ENCODE data around the gene ARHGAP15.
A peak's percentile ranks its signal among the peaks of the same experiment; 100 is the strongest.

ARHGAP15 gene

GRCh38 chr2:143551971-143552650 is 422.9 kb downstream of the ARHGAP15 start:
- no peak for FAIRE-seq

GRCh38 chr2:143553261-143553660 is 424.0 kb downstream of the ARHGAP15 start:
- no peak for DNase-seq (ENCODE audit: insufficient read length, low spot score)
- FAIRE-seq, result no peak

More at GRCh38 chr2:143551971-143552650, 422.9 kb downstream of the ARHGAP15 start:
- DNase-seq (ENCODE audit: insufficient read length, low spot score), result peak; percentile 27

DNA sequence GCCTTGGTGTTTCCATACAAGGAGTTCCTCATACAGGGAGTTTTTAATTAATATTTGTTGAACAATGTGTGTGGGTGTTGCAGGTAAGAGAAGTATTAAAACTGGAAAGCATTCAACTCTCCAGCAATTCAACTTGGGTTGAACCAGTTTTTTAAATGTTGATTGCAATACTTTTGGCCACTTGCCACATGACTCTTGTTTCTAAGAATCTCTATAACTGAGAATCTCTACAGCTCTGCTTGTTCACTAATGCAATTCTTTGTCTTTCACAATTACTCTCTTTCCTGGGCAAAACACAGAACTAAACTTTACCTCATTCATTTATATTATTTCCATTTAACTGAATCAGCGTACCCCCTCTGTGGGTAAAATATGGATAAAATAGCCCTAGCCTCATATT is 429.4 kb downstream of the ARHGAP15 start:
- FAIRE-seq (no peak), DNase-seq (ENCODE audit: insufficient read length, low spot score) (no peak)

DNA sequence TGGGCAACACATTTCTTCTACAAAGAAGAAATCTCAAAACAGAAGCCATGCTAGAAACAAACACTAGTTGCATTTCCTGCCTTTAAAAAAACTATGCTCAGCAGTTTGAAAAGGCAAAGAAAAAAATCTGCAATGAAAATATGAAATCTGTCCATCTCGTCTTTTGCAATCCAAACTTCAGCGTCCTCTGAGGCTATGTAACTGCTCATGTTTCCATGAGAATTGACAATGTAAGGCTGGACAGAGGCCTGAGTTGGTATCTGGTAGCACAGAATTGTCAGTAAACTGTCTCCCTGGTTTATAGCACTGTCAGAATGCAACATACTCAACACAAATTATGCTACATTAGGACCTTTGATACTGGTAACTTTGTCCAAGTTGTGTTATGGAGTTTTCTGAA is 429.9 kb downstream of the ARHGAP15 start:
- no peak for DNase-seq (ENCODE audit: insufficient read length, low spot score)
- no peak for FAIRE-seq

DNA sequence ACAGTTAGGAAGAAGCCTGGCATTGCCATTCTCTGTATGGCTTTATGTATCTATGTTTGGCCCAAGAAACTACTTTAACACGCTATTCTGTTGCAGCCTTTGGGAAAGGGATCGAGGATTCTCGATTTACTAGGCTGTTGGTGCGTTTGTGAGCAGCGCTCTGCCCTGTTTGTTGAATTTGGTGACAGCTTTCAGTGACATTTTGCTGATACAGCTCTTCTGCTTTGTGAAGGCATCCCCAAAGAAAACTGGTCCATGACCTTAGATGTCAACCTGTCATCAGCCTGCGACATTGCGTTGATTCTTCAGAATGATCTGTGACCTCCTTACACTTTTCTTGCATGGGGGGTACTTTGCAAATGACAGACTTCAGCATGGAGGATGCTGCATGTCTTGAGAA is 431.5 kb downstream of the ARHGAP15 start:
- DNase-seq (ENCODE audit: insufficient read length, low spot score) (no peak), FAIRE-seq (no peak)

- DNase-seq (ENCODE audit: insufficient read length, low spot score) (no peak), FAIRE-seq (no peak)
Observed at GRCh38 chr2:143564419-143564818, 435.2 kb downstream of the ARHGAP15 start.

GRCh38 chr2:143571747-143572146 is 442.5 kb downstream of the ARHGAP15 start:
- DNase-seq (ENCODE audit: insufficient read length, low spot score), result no peak
- FAIRE-seq, result no peak

- FAIRE-seq (no peak), DNase-seq (ENCODE audit: insufficient read length, low spot score) (no peak)
Observed at GRCh38 chr2:143572421-143572820, 443.2 kb downstream of the ARHGAP15 start.

DNA sequence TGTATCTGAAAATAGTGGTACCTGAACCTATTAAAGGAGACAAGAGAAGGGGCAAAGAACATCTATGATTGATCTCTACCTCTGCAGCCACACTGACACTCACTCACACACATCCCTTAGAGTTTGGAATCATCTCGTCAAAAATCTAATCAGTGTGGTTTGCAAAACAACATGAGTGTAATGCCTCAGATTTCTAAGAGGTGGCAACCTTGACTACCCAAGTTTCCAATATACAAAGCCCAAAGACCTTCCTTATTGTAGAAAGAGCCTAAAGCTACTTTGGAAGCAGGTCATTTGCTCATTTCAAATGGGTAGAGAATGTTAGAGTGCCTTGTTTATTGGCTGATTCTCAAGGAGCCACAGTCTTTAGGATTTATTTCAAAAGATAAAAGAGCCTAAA is 444.9 kb downstream of the ARHGAP15 start:
- DNase-seq (ENCODE audit: insufficient read length, low spot score), result no peak

DNA sequence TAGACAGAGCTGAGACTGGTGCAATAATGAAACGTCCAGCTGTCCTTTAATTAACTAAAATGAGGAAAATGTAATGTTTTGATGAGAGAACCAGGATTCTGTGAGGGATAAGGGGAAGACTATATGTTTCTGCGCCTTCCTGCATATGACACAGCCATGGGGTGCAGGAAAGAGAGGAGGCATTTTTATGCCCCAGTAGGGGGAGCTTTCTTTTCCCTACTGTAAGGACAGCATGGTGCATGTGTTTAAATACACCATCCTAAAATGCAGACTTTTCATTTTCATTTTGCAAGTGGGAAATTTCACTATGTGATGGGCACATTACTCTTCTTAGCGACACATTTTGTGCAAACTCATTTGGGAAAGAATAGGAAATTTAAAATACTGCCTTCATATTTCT is 446.1 kb downstream of the ARHGAP15 start:
- FAIRE-seq, result no peak

More for the DNA sequence above, 444.9 kb downstream of the ARHGAP15 start:
- no peak for FAIRE-seq

DNA sequence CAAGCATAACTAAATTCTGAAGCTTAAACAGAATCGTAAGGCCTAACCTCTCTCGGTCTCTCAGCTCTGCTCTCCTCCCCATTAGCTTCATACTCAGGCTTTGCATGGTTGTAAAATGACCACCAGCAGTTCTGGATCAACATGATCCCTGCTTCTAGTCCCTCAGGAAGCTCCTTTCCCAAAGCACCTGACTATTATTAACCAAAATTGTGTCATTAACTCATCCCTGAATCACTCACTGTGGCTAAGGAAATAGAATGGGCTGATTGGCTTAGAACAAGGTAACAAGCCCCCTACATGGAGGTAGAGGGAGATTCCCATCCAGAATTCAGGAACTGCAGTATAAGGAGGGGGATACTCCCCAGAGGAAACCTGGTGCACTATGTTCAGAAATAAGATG is 448.3 kb downstream of the ARHGAP15 start:
- no peak for FAIRE-seq

More for the DNA sequence above, 446.1 kb downstream of the ARHGAP15 start:
- no peak for DNase-seq (ENCODE audit: insufficient read length, low spot score)

GRCh38 chr2:143579456-143579855 is 450.2 kb downstream of the ARHGAP15 start:
- no peak for DNase-seq (ENCODE audit: insufficient read length, low spot score)
- FAIRE-seq, result peak; percentile 4

More for the DNA sequence above, 448.3 kb downstream of the ARHGAP15 start:
- no peak for DNase-seq (ENCODE audit: insufficient read length, low spot score)

GRCh38 chr2:143581134-143581533 is 451.9 kb downstream of the ARHGAP15 start:
- no peak for DNase-seq (ENCODE audit: insufficient read length, low spot score)
- no peak for FAIRE-seq

- DNase-seq (ENCODE audit: insufficient read length, low spot score), result peak; percentile 9
- FAIRE-seq, result no peak
Observed at GRCh38 chr2:143582046-143582747, 453.0 kb downstream of the ARHGAP15 start.

DNA sequence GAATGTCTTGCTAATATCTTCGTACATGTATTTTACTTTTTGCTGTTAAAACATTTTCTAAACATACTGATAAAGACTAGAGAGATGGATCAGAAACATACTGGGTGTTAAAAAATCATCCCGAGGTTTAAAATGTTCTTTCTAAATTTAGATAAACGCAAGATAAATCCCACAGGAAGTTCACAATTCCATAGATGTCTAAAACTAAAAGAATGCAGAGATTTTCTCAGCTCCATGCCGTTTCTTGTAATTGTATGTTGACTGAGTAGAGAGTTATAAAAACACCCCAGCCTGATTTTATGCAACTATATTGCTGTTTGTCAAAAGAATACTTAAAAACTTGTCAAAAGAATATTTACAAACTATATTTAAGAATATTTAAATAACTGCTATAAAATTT is 455.7 kb downstream of the ARHGAP15 start:
- FAIRE-seq (no peak), DNase-seq (ENCODE audit: insufficient read length, low spot score) (no peak)

DNA sequence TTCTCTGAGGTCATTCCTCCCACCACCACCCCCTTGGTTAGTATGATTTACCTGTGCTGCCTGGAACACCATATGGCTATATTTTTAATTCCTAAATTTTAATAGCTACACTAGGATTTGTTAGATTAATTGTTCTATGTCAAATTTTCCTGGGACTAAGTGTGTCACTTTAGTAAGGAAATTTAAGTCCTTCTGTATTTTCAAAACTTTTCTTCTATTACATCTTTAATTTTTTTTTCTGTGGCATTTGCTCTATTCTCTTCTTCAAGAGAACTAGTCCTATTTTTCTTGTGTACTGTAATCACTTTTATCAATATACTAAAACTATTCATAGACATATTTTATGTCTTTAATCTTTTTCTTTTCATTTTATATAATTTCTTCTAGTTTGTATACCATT is 456.9 kb downstream of the ARHGAP15 start:
- DNase-seq (ENCODE audit: insufficient read length, low spot score), result no peak
- no peak for FAIRE-seq

GRCh38 chr2:143588746-143589145 is 459.5 kb downstream of the ARHGAP15 start:
- FAIRE-seq, result no peak
- no peak for DNase-seq (ENCODE audit: insufficient read length, low spot score)

- FAIRE-seq, result no peak
- no peak for DNase-seq (ENCODE audit: insufficient read length, low spot score)
Observed at GRCh38 chr2:143594161-143594560, 464.9 kb downstream of the ARHGAP15 start.

DNA sequence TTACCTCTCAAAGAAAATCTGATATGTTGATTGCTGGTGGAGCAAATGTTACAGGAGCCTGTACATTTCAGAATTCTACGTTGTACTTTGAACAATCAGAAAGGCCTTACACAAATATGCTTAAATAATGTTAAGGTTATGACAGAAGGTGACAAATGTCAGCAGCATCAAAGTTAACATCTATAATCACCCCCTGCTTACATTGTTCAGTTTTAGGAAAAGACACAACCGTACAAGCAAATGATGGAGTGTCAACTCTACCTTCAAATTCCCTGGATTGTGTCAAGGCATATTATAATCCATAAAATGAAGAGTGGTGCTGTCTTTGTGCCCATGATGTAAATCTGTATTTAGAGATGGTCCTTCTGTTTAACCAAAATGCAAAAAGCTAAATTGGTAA is 465.5 kb downstream of the ARHGAP15 start:
- DNase-seq (ENCODE audit: insufficient read length, low spot score) (no peak), FAIRE-seq (peak; percentile 26)

GRCh38 chr2:143600116-143600515 is 470.9 kb downstream of the ARHGAP15 start:
- DNase-seq (ENCODE audit: insufficient read length, low spot score) (no peak), FAIRE-seq (no peak)

DNA sequence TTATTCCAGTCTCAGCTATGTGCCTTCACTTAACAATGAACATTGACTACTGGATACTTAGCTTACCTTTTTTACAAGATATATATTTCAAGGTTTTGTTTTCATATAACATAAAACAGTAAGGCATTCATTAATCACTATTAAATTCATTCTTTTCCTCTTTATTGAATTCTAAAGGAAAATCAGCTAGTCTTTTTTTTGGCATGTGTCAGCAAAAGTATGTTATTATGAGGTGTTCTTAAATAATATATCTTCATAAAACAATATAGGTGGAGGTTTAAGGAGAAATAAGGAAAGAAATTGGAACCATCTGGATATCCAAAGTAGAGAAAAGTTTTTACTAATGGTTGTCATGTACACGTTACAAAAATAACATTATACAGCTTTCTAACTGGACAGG is 472.6 kb downstream of the ARHGAP15 start:
- FAIRE-seq, result no peak
- no peak for DNase-seq (ENCODE audit: insufficient read length, low spot score)

DNA sequence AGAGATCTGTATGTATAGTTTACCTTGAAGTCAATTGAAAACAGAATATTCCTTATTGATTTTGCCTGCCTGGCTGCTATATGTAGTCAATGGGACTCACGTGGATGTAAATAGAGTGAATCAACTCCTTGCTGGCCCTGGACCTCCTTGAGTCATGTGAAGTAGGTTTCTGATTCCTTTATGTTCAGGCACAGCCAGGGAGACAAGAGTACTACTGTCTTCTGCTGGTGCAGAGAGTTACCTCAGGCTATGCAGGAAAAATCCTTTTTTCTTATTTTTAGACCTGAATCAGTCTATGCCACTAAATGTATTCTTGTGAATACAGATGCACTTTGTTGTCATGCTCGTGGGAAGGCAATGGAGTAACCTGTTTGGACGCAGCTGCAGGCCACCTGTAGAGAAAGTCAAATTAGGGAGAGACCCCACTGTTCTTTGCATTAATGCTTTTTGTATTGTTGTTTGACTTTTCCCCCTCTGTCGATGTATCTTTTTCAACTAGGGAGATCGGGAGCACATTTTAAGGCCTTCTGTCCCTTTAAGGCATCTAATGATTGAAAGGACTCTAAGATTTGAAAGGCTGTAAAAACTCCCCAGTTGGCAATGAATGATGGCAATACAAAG is 473.9 kb downstream of the ARHGAP15 start:
- FAIRE-seq, result no peak
- no peak for DNase-seq (ENCODE audit: insufficient read length, low spot score)
